Right atrium auricular region (tissue), 2 donors: Measurements from ENCODE around the gene DPP10. TPM values are rescaled to one million over a fixed set of nuclear protein-coding genes. Genes with fewer than 3 reads are reported as not detected.
"Not testable (repeated sequence)": the region's sequence is repeated elsewhere in the genome, so short reads cannot be mapped to it uniquely, and the experiment has no call there.

Experiments
- DNase-seq: peaks from one replicate; pipeline ENCODE4 v3.0.0-alpha.2; 2019; ENCODE audit warnings: low spot score
- H3K27ac ChIP-seq, 2 donors: fragments of 200-600 bp; sonication (generic); 1 replicate in 1 of 2; 2 replicates in 1 of 2; pipeline ENCODE4 v1.5.1; 2016 to 2019
- H3K27me3 ChIP-seq, 2 donors: fragments of 200-600 bp; sonication (generic); one replicate each; pipeline versions ENCODE4 v1.5.1 to v1.6.0; 2017 to 2019
- H3K36me3 ChIP-seq: fragments of 200-600 bp; sonication (generic); one replicate; pipeline ENCODE4 v1.5.1; 2016
- H3K4me1 ChIP-seq, 2 donors: fragments of 200-600 bp; sonication (generic); one replicate each; pipeline versions ENCODE4 v1.5.1 to v1.6.0; 2017 to 2019
- H3K4me3 ChIP-seq, 2 donors: fragments of 200-600 bp; sonication (generic); 1 replicate in 1 of 2; 2 replicates in 1 of 2; pipeline ENCODE4 v1.5.1; 2017 to 2019; ENCODE audit warnings: mild to moderate bottlenecking in 1 of 2, moderate library complexity in 1 of 2
- H3K9me3 ChIP-seq, 2 donors: fragments of 200-600 bp; sonication (generic); one replicate each; pipeline ENCODE4 v1.5.1; 2019
- total RNA-seq, 2 donors: library from RNA; depleted of rRNA; stranded (reverse); fragments of >200 nt; gene quantifications; one replicate each; pipeline ENCODE4 v1.1.0, GENCODE V29; 2016
- TF ChIP-seq, protein P1 (sequence below), 2 donors: fragments of 200-600 bp; sonication (generic); IDR thresholded peaks; one replicate each; pipeline ENCODE4 v1.5.1; 2019; ENCODE audit warnings: antibody characterized with exemption in 2 of 2

The DPP10 gene
- not detected for total RNA-seq

DNA sequence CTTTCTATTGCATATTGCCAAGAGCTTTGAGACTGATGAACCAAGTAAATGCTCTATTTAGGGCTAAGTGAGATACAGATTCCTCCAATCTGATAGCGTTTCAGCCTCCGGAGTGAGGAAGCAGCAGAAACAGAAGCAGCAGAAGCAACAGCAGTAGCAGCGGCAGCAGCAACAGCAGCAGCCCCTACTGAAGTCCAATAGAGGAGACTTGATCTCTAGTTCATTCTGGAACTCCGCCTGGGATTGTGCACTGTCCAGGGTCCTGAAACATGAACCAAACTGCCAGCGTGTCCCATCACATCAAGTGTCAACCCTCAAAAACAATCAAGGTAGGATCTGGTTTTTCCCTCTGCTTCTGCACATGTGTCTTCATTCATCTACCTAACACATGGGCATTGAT lies at the start of gene DPP10:
DPP10 (plus strand) TSS at position 132 of the 400 bp plus-strand sequence.
- no peaks in the 10 kb centered on the region for H3K9me3 ChIP-seq
- no peaks in the 10 kb centered on the region for H3K4me1 ChIP-seq
- TF ChIP-seq, protein P1, sequence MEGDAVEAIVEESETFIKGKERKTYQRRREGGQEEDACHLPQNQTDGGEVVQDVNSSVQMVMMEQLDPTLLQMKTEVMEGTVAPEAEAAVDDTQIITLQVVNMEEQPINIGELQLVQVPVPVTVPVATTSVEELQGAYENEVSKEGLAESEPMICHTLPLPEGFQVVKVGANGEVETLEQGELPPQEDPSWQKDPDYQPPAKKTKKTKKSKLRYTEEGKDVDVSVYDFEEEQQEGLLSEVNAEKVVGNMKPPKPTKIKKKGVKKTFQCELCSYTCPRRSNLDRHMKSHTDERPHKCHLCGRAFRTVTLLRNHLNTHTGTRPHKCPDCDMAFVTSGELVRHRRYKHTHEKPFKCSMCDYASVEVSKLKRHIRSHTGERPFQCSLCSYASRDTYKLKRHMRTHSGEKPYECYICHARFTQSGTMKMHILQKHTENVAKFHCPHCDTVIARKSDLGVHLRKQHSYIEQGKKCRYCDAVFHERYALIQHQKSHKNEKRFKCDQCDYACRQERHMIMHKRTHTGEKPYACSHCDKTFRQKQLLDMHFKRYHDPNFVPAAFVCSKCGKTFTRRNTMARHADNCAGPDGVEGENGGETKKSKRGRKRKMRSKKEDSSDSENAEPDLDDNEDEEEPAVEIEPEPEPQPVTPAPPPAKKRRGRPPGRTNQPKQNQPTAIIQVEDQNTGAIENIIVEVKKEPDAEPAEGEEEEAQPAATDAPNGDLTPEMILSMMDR (IDR thresholded peaks at IDR 0.05): no peak
- H3K27me3 ChIP-seq: no peaks in the 10 kb centered on the region
- no peak for DNase-seq
- H3K27ac ChIP-seq: no peak within 1 kb of the TSS
- H3K4me3 ChIP-seq: no peak within 1 kb of the TSS
- no peaks in the 10 kb centered on the region for H3K36me3 ChIP-seq

DNA sequence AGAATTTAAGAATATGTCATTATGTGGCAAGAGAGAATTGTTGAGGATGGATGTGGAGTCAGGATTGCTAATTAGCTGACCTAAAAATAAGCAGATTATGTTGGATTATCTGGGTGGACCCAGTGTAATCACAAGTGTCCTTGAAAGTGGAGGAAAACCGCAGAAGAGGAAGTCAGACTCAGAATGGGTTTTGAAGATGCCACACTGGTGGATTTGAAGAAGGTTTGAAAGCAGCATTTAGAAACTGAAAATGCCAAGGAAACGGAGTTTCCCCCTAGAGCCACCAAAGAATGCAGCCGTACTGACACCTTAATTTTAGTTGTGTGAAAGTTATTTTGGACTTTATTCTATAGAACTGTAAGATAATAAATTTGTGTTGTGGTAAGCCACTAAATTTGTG lies 41.6 kb upstream of the DPP10 start:
- no peaks in the 10 kb centered on the region for H3K4me1 ChIP-seq
- TF ChIP-seq, protein P1 (IDR thresholded peaks at IDR 0.05): no peak
- DNase-seq: no peak
- no peak overlapping the region for H3K4me3 ChIP-seq
- no peaks in the 10 kb centered on the region for H3K27me3 ChIP-seq
- H3K9me3 ChIP-seq: no peaks in the 10 kb centered on the region
- no peak overlapping the region for H3K27ac ChIP-seq
- H3K36me3 ChIP-seq: no peaks in the 10 kb centered on the region

DNA sequence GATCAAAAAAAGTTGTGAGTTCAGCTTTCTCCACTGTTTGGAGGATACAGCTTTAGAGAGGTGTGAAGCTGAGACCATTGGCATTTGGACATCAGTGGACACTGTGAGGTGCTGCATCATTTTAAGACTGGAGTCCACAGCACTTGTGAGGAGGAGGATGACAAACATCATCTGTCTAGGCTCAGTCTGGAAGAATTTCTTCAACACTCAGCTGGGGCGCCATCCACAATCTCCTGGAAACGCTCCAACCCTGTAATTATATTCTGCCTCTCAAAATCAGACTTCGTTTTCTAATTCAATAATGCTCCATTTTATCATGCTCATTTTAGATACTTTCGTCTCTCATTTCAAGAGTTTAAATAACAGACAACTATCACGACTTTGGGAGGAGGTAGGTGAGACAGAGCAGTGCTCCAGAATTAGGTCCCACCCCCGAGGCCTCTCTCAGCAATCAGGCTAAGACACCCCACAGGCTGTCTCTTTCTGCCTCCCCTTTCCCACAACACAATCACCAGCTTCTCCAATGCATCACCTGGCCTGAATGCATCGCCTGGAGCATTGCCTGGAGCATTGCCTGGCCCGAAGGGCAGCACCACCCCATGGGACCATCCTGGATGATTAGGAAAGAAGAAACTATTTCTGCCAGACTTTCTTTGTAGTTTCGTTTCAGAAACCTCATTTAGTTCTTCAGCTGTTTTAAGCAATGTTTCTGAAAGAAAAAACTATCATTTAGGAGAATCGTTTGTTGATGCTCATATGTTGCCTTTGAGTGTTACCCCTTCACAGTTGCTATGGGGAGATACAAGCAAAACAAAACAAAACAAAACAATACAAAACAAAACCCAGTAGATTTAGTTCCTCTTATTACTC lies 37.0 kb upstream of the DPP10 start:
- H3K36me3 ChIP-seq: no peaks in the 10 kb centered on the region
- no peak overlapping the region for H3K27ac ChIP-seq
- no peak overlapping the region for H3K4me3 ChIP-seq
- peaks cover 0 to 10% of the 10 kb centered on the region in 2 donors for H3K9me3 ChIP-seq
- no peaks in the 10 kb centered on the region for H3K4me1 ChIP-seq
- TF ChIP-seq, protein P1 (IDR thresholded peaks at IDR 0.05): no peak
- no peaks in the 10 kb centered on the region for H3K27me3 ChIP-seq
- DNase-seq: no peak

DNA sequence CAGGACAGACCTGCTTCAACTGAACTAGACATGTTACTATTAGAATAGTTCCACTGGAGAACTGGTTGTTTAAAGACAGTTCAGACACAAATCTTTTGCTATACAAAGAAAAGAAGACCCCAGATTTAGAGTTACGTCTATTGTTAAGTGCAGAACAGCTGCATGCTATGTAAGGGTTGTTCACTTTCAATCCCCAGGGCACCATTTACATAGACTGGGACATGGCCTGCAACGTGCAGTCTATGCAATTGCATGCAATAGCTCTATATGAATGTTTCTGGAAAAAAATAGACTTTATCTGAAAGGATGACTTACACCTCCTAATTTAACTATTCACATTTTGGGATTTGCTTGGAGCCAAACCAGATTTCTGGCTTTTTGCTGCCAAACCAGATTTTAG lies 36.1 kb upstream of the DPP10 start:
- Histone ChIP-seq H3K27me3 (no peaks in the 10 kb centered on the region), H3K27ac (no peak overlapping the region), H3K4me1 (no peaks in the 10 kb centered on the region), H3K36me3 (no peaks in the 10 kb centered on the region), H3K9me3 (peaks cover 0 to 10% of the 10 kb centered on the region in 2 donors), H3K4me3 (no peak overlapping the region)
- TF ChIP-seq, protein P1 (IDR thresholded peaks at IDR 0.05): no peak
- no peak for DNase-seq

DNA sequence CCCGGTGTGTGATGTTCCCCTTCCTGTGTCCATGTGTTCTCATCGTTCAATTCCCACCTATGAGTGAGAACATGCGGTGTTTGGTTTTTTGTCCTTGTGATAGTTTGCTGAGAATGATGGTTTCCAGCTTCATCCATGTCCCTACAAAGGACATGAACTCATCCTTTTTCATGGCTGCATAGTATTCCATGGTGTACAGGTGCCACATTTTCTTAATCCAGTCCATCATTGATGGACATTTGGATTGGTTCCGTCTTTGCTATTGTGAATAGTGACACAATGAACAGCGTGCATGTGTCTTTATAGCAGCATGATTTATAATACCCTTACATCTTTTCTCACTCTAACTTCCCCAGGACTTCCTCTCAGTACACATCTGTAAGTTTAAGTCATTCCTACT lies 35.1 kb upstream of the DPP10 start:
- H3K4me1 ChIP-seq, H3K27me3 ChIP-seq, DNase-seq, H3K36me3 ChIP-seq, H3K4me3 ChIP-seq, H3K27ac ChIP-seq: not testable (repeated sequence)
- H3K9me3 ChIP-seq: peaks cover 0 to 10% of the 10 kb centered on the region in 2 donors

DNA sequence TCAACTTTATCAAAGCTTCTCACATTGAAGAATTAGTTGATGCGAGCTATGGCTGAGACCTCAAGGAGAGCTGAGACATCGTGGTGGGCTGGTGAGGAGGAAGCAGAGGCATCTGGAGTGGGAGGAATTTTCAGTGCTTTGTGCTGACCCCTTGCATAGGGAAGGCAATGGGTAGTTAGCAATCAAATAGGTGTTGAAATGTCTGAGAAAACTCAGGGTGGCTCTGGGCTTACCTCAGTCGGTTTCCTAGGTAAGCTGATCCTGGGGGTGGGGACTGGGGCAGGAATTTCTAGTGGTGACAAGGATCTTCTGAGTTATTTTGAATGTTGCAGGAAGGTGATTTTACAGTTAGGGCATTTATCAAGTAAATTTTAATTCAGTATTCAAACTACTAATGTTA lies 20.7 kb upstream of the DPP10 start:
- Histone ChIP-seq H3K36me3 (no peaks in the 10 kb centered on the region), H3K27ac (no peak overlapping the region), H3K9me3 (no peaks in the 10 kb centered on the region), H3K4me3 (no peak overlapping the region), H3K4me1 (no peaks in the 10 kb centered on the region), H3K27me3 (no peaks in the 10 kb centered on the region)
- DNase-seq: no peak
- TF ChIP-seq, protein P1 (IDR thresholded peaks at IDR 0.05): no peak
